Neural progenitor cell (in vitro differentiated cells): ENCODE measurements around the gene IFNLR1. TPM values are rescaled to one million over a fixed set of nuclear protein-coding genes. Genes with fewer than 3 reads are reported as not detected.
A peak's percentile ranks its signal among the peaks of the same experiment; 100 is the strongest.

Experiments
- DNase-seq: peaks from one replicate; pipeline ENCODE4 v3.0.0-alpha.2; 2016; ENCODE audit warnings: low spot score
- H2AFZ ChIP-seq: fragments of 200-600 bp; sonication (generic); replicated peaks from 2 replicates; pipeline ENCODE4 v1.6.1; 2016; ENCODE audit warnings: antibody characterized with exemption
- H3F3A ChIP-seq: fragments of 200-600 bp; sonication (generic); 2 replicates; pipeline ENCODE4 v1.6.1; 2016; ENCODE audit warnings: antibody characterized with exemption, low read depth
- H3K27ac ChIP-seq: fragments of 200-600 bp; sonication (generic); 2 replicates; pipeline ENCODE4 v1.5.1; 2016; ENCODE audit warnings: mild to moderate bottlenecking
- H3K27me3 ChIP-seq: fragments of 200-600 bp; sonication (generic); 2 replicates; pipeline ENCODE4 v1.6.1; 2016; ENCODE audit warnings: mild to moderate bottlenecking, moderate library complexity
- H3K36me3 ChIP-seq: fragments of 200-600 bp; sonication (generic); 2 replicates; pipeline ENCODE4 v1.5.1; 2016
- H3K4me1 ChIP-seq: fragments of 200-600 bp; sonication (generic); 2 replicates; pipeline ENCODE4 v1.6.1; 2016; ENCODE audit warnings: mixed run types
- H3K4me2 ChIP-seq: fragments of 200-600 bp; sonication (generic); 2 replicates; pipeline ENCODE4 v1.6.1; 2016
- H3K4me3 ChIP-seq: fragments of 200-600 bp; sonication (generic); 2 replicates; pipeline ENCODE4 v1.5.1; 2016
- H3K79me2 ChIP-seq: fragments of 200-600 bp; sonication (generic); 2 replicates; pipeline ENCODE4 v1.6.1; 2016; ENCODE audit warnings: low read depth
- H3K9ac ChIP-seq: fragments of 200-600 bp; sonication (generic); 2 replicates; pipeline ENCODE4 v1.6.1; 2016
- H3K9me3 ChIP-seq: fragments of 200-600 bp; sonication (generic); 2 replicates; pipeline ENCODE4 v1.5.1; 2016; ENCODE audit warnings: low read depth
- H4K20me1 ChIP-seq: fragments of 200-600 bp; sonication (generic); 2 replicates; pipeline ENCODE4 v1.6.1; 2016; ENCODE audit warnings: low read depth
- H3K27ac Mint-ChIP-seq: 3 replicates; pipeline ENCODE4 v1.8.0; 2021; ENCODE audit warnings: mixed read lengths
- H3K27me3 Mint-ChIP-seq: 2 replicates; pipeline ENCODE4 v1.8.0; 2022; ENCODE audit warnings: low read depth, mild to moderate bottlenecking, inconsistent platforms, moderate library complexity, mixed read lengths; ENCODE audit not compliant: insufficient read depth
- H3K36me3 Mint-ChIP-seq: 3 replicates; pipeline ENCODE4 v1.8.0; 2021; ENCODE audit warnings: mixed read lengths
- H3K4me1 Mint-ChIP-seq: 3 replicates; pipeline ENCODE4 v1.8.0; 2021; ENCODE audit warnings: mixed read lengths
- H3K4me3 Mint-ChIP-seq: 3 replicates; pipeline ENCODE4 v1.8.0; 2021; ENCODE audit warnings: mild to moderate bottlenecking, moderate library complexity, mixed read lengths
- H3K9me3 Mint-ChIP-seq: 3 replicates; pipeline ENCODE4 v1.8.0; 2020; ENCODE audit warnings: mixed read lengths
- CTCF ChIP-seq: fragments of 200-600 bp; sonication (generic); IDR thresholded peaks from 2 replicates; pipeline ENCODE4 v1.5.1; 2017; ENCODE audit warnings: antibody characterized with exemption, mild to moderate bottlenecking
- EZH2 ChIP-seq: fragments of 200-600 bp; sonication (generic); IDR thresholded peaks from 2 replicates; pipeline ENCODE4 v1.6.1; 2017; ENCODE audit warnings: antibody characterized with exemption, mild to moderate bottlenecking, moderate library complexity
- EZH2phosphoT487 ChIP-seq: fragments of 200-600 bp; sonication (generic); IDR thresholded peaks from 2 replicates; pipeline ENCODE4 v1.6.1; 2017; ENCODE audit warnings: antibody characterized with exemption
- total RNA-seq: library from RNA; depleted of rRNA; stranded (reverse); fragments of >200 nt; gene quantifications from 2 replicates; pipeline ENCODE4 v1.2.3, GENCODE V29; 2015; ENCODE audit warnings: low replicate concordance

The IFNLR1 gene
- total RNA-seq, 1 donor from 2014 or later: 3.3 TPM

GRCh38 chr1:24147194-24147593, 39.9 kb downstream of the IFNLR1 start:
- TF ChIP-seq EZH2 (no peak), CTCF (no peak), EZH2phosphoT487 (no peak)
- H3K27ac Mint-ChIP-seq: no peak overlapping the region
- no peaks in the 10 kb centered on the region for H3K36me3 ChIP-seq
- H3K27me3 ChIP-seq: no peaks in the 10 kb centered on the region
- no peak overlapping the region for H2AFZ ChIP-seq
- H3K4me3 Mint-ChIP-seq: no peak overlapping the region
- H3K4me1 ChIP-seq: peaks cover 8% of the 10 kb centered on the region
- no peak overlapping the region for H3K27ac ChIP-seq
- no peaks in the 10 kb centered on the region for H3K9me3 Mint-ChIP-seq
- H3K4me1 Mint-ChIP-seq: peaks cover 15% of the 10 kb centered on the region
- H3K27me3 Mint-ChIP-seq: peaks cover 8% of the 10 kb centered on the region
- H3K9ac ChIP-seq: no peak overlapping the region
- no peaks in the 10 kb centered on the region for H3K36me3 Mint-ChIP-seq
- no peak for DNase-seq
- no peaks in the 10 kb centered on the region for H3K79me2 ChIP-seq
- no peaks in the 10 kb centered on the region for H4K20me1 ChIP-seq
- no peaks in the 10 kb centered on the region for H3K9me3 ChIP-seq
- peaks cover 16% of the 10 kb centered on the region for H3F3A ChIP-seq
- no peak overlapping the region for H3K4me2 ChIP-seq
- H3K4me3 ChIP-seq: no peak overlapping the region

- TF ChIP-seq CTCF (no peak), EZH2phosphoT487 (no peak), EZH2 (no peak)
- Histone ChIP-seq H3K27me3 (no peaks in the 10 kb centered on the region), H4K20me1 (no peaks in the 10 kb centered on the region), H3K9ac (no peak within 1 kb of the TSS), H2AFZ (no peak within 1 kb of the TSS), H3K36me3 (no peaks in the 10 kb centered on the region), H3K27ac (no peak within 1 kb of the TSS), H3K4me3 (no peak within 1 kb of the TSS), H3K79me2 (no peaks in the 10 kb centered on the region), H3K4me2 (no peak within 1 kb of the TSS), H3K9me3 (no peaks in the 10 kb centered on the region), H3F3A (no peaks in the 10 kb centered on the region), H3K4me1 (no peaks in the 10 kb centered on the region)
- DNase-seq: no peak
- Mint-ChIP-seq H3K9me3 (no peaks in the 10 kb centered on the region), H3K4me1 (peaks cover 2% of the 10 kb centered on the region), H3K27ac (no peak within 1 kb of the TSS), H3K36me3 (no peaks in the 10 kb centered on the region), H3K4me3 (no peak within 1 kb of the TSS), H3K27me3 (peaks cover 14% of the 10 kb centered on the region)
Measured at GRCh38 chr1:24142546-24143534, 44.2 kb downstream of the IFNLR1 start, which contains the start of gene IL22RA1. Gene IL22RA1, minus strand, starts transcription at chr1:24143140. Its CDS starts 58 bp downstream, at chr1:24143082.

GRCh38 chr1:24141311-24141997, 45.6 kb downstream of the IFNLR1 start:
- DNase-seq: no peak
- Mint-ChIP-seq H3K4me1 (peaks cover 12% of the 10 kb centered on the region), H3K27ac (peak overlapping the region; percentile 42), H3K9me3 (no peaks in the 10 kb centered on the region), H3K36me3 (no peaks in the 10 kb centered on the region), H3K4me3 (no peak overlapping the region), H3K27me3 (peaks cover 11% of the 10 kb centered on the region)
- no peaks in the 10 kb centered on the region for H3K79me2 ChIP-seq
- no peaks in the 10 kb centered on the region for H3K4me1 ChIP-seq
- H3K9me3 ChIP-seq: no peaks in the 10 kb centered on the region
- H3K27me3 ChIP-seq: no peaks in the 10 kb centered on the region
- no peak overlapping the region for H3K4me2 ChIP-seq
- H3F3A ChIP-seq: no peaks in the 10 kb centered on the region
- no peaks in the 10 kb centered on the region for H4K20me1 ChIP-seq
- H3K9ac ChIP-seq: no peak overlapping the region
- no peak for TF ChIP-seq EZH2phosphoT487
- TF ChIP-seq EZH2: no peak
- TF ChIP-seq CTCF: no peak
- H2AFZ ChIP-seq: no peak overlapping the region
- H3K4me3 ChIP-seq: no peak overlapping the region
- H3K36me3 ChIP-seq: no peaks in the 10 kb centered on the region
- no peak overlapping the region for H3K27ac ChIP-seq
